HepG2 (cell line): ENCODE measurements around the gene AKR7A3. TPM values are rescaled to one million over a fixed set of nuclear protein-coding genes. Genes with fewer than 3 reads are reported as not detected.

ENCODE experiments used
- ATAC-seq: fragments of 200-7000 bp; cut with Tn5 transposase; 3 replicates; pipeline ENCODE4 v1.9.1; 2020; ENCODE audit warnings: mild to moderate bottlenecking, moderate library complexity
- BruUV-seq: library from RNA; stranded (reverse); fragments of 400-500 nt; replicated peaks from 2 replicates; lab custom pipeline; 2021; lab: Mats Ljungman, UMichigan
- CTCF ChIA-PET: fragments of 300-600 bp; formaldehyde crosslinking; extraction: SDS; loops from one replicate; lab custom pipeline; 2021; ENCODE audit warnings: low total read pairs, inconsistent platforms, low intra/inter-chr PET ratio; lab: Yijun Ruan, JAX
- POLR2A ChIA-PET: fragments of 350-600 bp; sonication (Branson Sonifier 250); formaldehyde crosslinking; loops from one replicate; lab custom pipeline; 2020; ENCODE audit warnings: antibody characterized with exemption, inconsistent platforms; lab: Yijun Ruan, JAX
- DNase-seq: peaks from one replicate; pipeline ENCODE4 v3.0.0-alpha.2; 2015; ENCODE audit warnings: low spot score
- FAIRE-seq: peaks from 3 replicates; lab custom pipeline; 2011; peaks lifted over from hg19 to GRCh38; lab: Jason Lieb, UNC
- H2AFZ ChIP-seq: one replicate; pipeline ENCODE4 v1.6.1; 2011; ENCODE audit warnings: low read length, inconsistent platforms
- H3K27ac ChIP-seq: fragments of 300-600 bp; 3 replicates; pipeline ENCODE4 v1.8.0; 2011; ENCODE audit warnings: mixed run types, mild to moderate bottlenecking, mixed read lengths, low read length, inconsistent platforms; ENCODE audit not compliant: insufficient read depth; ENCODE audit errors: extremely low read length
- H3K27me3 ChIP-seq, 2 experiments: fragments of 200-600 bp in 1 of 2; 2 replicates in 1 of 2; 3 replicates in 1 of 2; pipeline versions ENCODE4 v1.6.0 to v1.8.0; 2011; ENCODE audit warnings: low read length in 2 of 2, mild to moderate bottlenecking in 2 of 2, moderate library complexity in 2 of 2, inconsistent platforms in 1 of 2; ENCODE audit not compliant: insufficient read depth in 2 of 2, control insufficient read depth in 1 of 2
- H3K36me3 ChIP-seq, 2 experiments: fragments of 200-600 bp in 1 of 2; replicated peaks in 1 of 2; 2 replicates in 1 of 2; 3 replicates in 1 of 2; pipeline versions ENCODE4 v1.5.1 to v1.8.0; 2011; ENCODE audit warnings: low read length in 2 of 2, inconsistent platforms in 1 of 2; ENCODE audit not compliant: insufficient read depth in 2 of 2, control insufficient read depth in 1 of 2
- H3K4me1 ChIP-seq: 2 replicates; pipeline ENCODE4 v1.5.1; 2012; ENCODE audit warnings: low read length, inconsistent platforms; ENCODE audit not compliant: insufficient read depth
- H3K4me2 ChIP-seq: 2 replicates; pipeline ENCODE4 v1.6.0; 2011; ENCODE audit warnings: low read depth, low read length, inconsistent platforms
- H3K4me3 ChIP-seq, 3 experiments: fragments of 200-600 bp in 1 of 3; sonication (generic), shearing (Covaris generic) in 1 of 3; replicated peaks in 1 of 3; 2 replicates each; pipeline ENCODE4 v1.5.1; 2011 to 2016; ENCODE audit warnings: low read length in 3 of 3, inconsistent platforms in 2 of 3, low read depth in 2 of 3, mild to moderate bottlenecking in 2 of 3, control low read depth in 1 of 3, mixed read lengths in 1 of 3; ENCODE audit not compliant: insufficient read depth in 1 of 3
- H3K79me2 ChIP-seq: one replicate; pipeline ENCODE4 v1.6.1; 2011; ENCODE audit warnings: low read length, inconsistent platforms; ENCODE audit not compliant: insufficient read depth
- H3K9ac ChIP-seq: 2 replicates; pipeline ENCODE4 v1.6.0; 2011; ENCODE audit warnings: mild to moderate bottlenecking, low read depth, low read length, inconsistent platforms; ENCODE audit not compliant: insufficient read depth
- H3K9me3 ChIP-seq: 2 replicates; pipeline ENCODE4 v1.5.1; 2012; ENCODE audit warnings: mild to moderate bottlenecking, low read length
- H4K20me1 ChIP-seq: 2 replicates; pipeline ENCODE4 v1.6.0; 2011; ENCODE audit warnings: inconsistent platforms, mild to moderate bottlenecking, low read length, moderate library complexity; ENCODE audit not compliant: insufficient read depth
- FOXA1 ChIP-seq, 2 experiments: fragments of 450-650 bp in 1 of 2; sonication (generic) in 1 of 2; formaldehyde crosslinking in 1 of 2; IDR thresholded peaks; 2 replicates each; pipeline versions ENCODE4 v1.4.0 to v1.6.1; 2016 to 2020; ENCODE audit warnings: missing genetic modification reagents in 1 of 2
- HNF4G ChIP-seq, 2 experiments: sonication (generic) in 1 of 2; formaldehyde crosslinking in 1 of 2; IDR thresholded peaks; 2 replicates each; pipeline versions ENCODE4 v1.4.0 to v1.6.1; 2011 to 2020; ENCODE audit warnings: borderline replicate concordance in 2 of 2, low read depth in 2 of 2, mild to moderate bottlenecking in 2 of 2, low read length in 1 of 2, missing genetic modification reagents in 1 of 2, moderate library complexity in 1 of 2
- KLF11 ChIP-seq: IDR thresholded peaks from 2 replicates; pipeline ENCODE4 v1.6.1; 2016; ENCODE audit warnings: missing compliant biosample characterization
- NCOR1 ChIP-seq: fragments of 200-600 bp; sonication (generic); IDR thresholded peaks from 2 replicates; pipeline ENCODE4 v1.7.0; 2017; ENCODE audit warnings: antibody characterized with exemption, low read length, borderline replicate concordance
- PRMT3 ChIP-seq: sonication (generic); formaldehyde crosslinking; IDR thresholded peaks from 2 replicates; pipeline ENCODE4 v1.8.1; 2022; ENCODE audit warnings: low read depth, mild to moderate bottlenecking, moderate library complexity, missing genetic modification reagents, borderline replicate concordance
- RERE ChIP-seq: IDR thresholded peaks from 2 replicates; pipeline ENCODE4 v1.6.1; 2016; ENCODE audit warnings: low read depth, missing genetic modification reagents, missing compliant biosample characterization
- REXO4 ChIP-seq: sonication (generic); formaldehyde crosslinking; IDR thresholded peaks from 2 replicates; pipeline ENCODE4 v1.8.0; 2022; ENCODE audit warnings: missing genetic modification reagents, mild to moderate bottlenecking, borderline replicate concordance
- SATB2 ChIP-seq: sonication (generic); formaldehyde crosslinking; IDR thresholded peaks from 2 replicates; pipeline ENCODE4 v1.5.0; 2020; ENCODE audit warnings: missing genetic modification reagents
- ZNF160 ChIP-seq: sonication (generic); formaldehyde crosslinking; IDR thresholded peaks from 2 replicates; pipeline ENCODE4 v1.8.0; 2022; ENCODE audit warnings: mild to moderate bottlenecking, inconsistent platforms, missing genetic modification reagents
- ZNF232 ChIP-seq: sonication (generic); formaldehyde crosslinking; IDR thresholded peaks from 2 replicates; pipeline ENCODE4 v1.4.0; 2020; ENCODE audit warnings: missing genetic modification reagents, borderline replicate concordance
- ZNF263 ChIP-seq: sonication (generic); formaldehyde crosslinking; IDR thresholded peaks from 2 replicates; pipeline ENCODE4 v1.4.0; 2020; ENCODE audit warnings: missing genetic modification reagents
- ZNF335 ChIP-seq: sonication (generic); formaldehyde crosslinking; IDR thresholded peaks from 2 replicates; pipeline ENCODE4 v1.4.0; 2020; ENCODE audit warnings: missing genetic modification reagents
- ZNF343 ChIP-seq: sonication (generic); formaldehyde crosslinking; IDR thresholded peaks from 2 replicates; pipeline ENCODE4 v1.4.0; 2020; ENCODE audit warnings: mild to moderate bottlenecking, missing genetic modification reagents
- ZNF768 ChIP-seq: sonication (generic); formaldehyde crosslinking; IDR thresholded peaks from 2 replicates; pipeline ENCODE4 v1.4.0; 2020; ENCODE audit warnings: missing genetic modification reagents
- WGBS: methylation state at CpG from one replicate; pipeline ENCODE4 v1.1.6; 2017; ENCODE audit warnings: low lambda C conversion rate; 5-methylcytosine and 5-hydroxymethylcytosine counted together
- in situ Hi-C: cut with HindIII; loops from 2 replicates; pipeline ENCODE4 v1.10.0; 2017; ENCODE audit warnings: low pct_unique_long_range_greater_than_20kb; ENCODE audit not compliant: extremely low pct_ligation_motif_present
- intact Hi-C: fragments of 100-400 bp; cut with micrococcal nuclease; formaldehyde crosslinking; loops from one replicate; pipeline ENCODE4 v1.10.0; 2022; ENCODE audit not compliant: unreplicated experiment
- polyA plus RNA-seq, 8 experiments: library from polyadenylated mRNA; depleted of rRNA in 3 of 8; stranded (reverse) in 7 of 8; unstranded in 1 of 8; fragments of >200 nt; fragmentation: Illumina TruSeq in 4 of 8; extraction: Trizol in 4 of 8; gene quantifications; 2 replicates each; pipeline versions ENCODE4 v1.2.1 to v1.2.3, GENCODE V29; 2011 to 2016; ENCODE audit warnings: low read depth in 4 of 8, missing spikeins in 1 of 8, mixed read lengths in 1 of 8; ENCODE audit not compliant: insufficient read depth in 1 of 8
- total RNA-seq, 5 experiments: library from RNA; depleted of rRNA; stranded (reverse); fragments of >200 nt; fragmentation: Illumina TruSeq; extraction: Trizol; gene quantifications; 2 replicates each; pipeline ENCODE4 v1.2.3, GENCODE V29; 2016; ENCODE audit warnings: low read depth in 1 of 5
- TF ChIP-seq, protein P1 (sequence below): fragments of 450-650 bp; IDR thresholded peaks from 2 replicates; pipeline ENCODE4 v1.6.1; 2016
- TF ChIP-seq, protein P2 (sequence below): sonication (generic); formaldehyde crosslinking; IDR thresholded peaks from 2 replicates; pipeline ENCODE4 v1.5.0; 2020; ENCODE audit warnings: missing genetic modification reagents, mild to moderate bottlenecking, borderline replicate concordance

The AKR7A3 gene
- total and polyA plus RNA-seq, 2 of the 13 experiments (the other 11 are each of a cell fraction or from before 2014, with no cell fraction given): 0.58 to 1.00 TPM

- Histone ChIP-seq H3K27me3 (no peaks in the 10 kb centered on the region; a peak in 1 of 5 replicates), H2AFZ (no peak overlapping the region), H4K20me1 (peaks cover 4% of the 10 kb centered on the region), H3K4me1 (peaks cover 38% of the 10 kb centered on the region), H3K9me3 (no peaks in the 10 kb centered on the region), H3K4me3 (peak overlapping the region; percentile 61 to 97 (median 91)), H3K36me3 (peaks cover 2 to 18% of the 10 kb centered on the region in 2 experiments; a peak in 4 of 5 replicates), H3K79me2 (peaks cover 82% of the 10 kb centered on the region), H3K4me2 (peak overlapping the region; percentile 88), H3K9ac (peak overlapping the region; percentile 92), H3K27ac (peak overlapping the region; percentile 98)
- in situ Hi-C loops: no loop called here
- peak; percentile 56 for FAIRE-seq
- DNase-seq: peak; percentile 18
- CTCF ChIA-PET: no interaction called here
- ATAC-seq: peak; percentile 33
- WGBS: 9% methylated on average over 13 of the region's 14 CpGs
- intact Hi-C loops: no loop called here
- POLR2A ChIA-PET: interaction anchor here (1.0 to 2.2 kb wide), 9 partner anchors 10 to 71 kb away, joined by 3 to 21 read pairs (median 6); partner anchors contain the start of genes AKR7A2 and SLC66A1
- TSS peak; percentile 88 for BruUV-seq
- TF ChIP-seq NCOR1: no peak
- TF ChIP-seq, protein P1, sequence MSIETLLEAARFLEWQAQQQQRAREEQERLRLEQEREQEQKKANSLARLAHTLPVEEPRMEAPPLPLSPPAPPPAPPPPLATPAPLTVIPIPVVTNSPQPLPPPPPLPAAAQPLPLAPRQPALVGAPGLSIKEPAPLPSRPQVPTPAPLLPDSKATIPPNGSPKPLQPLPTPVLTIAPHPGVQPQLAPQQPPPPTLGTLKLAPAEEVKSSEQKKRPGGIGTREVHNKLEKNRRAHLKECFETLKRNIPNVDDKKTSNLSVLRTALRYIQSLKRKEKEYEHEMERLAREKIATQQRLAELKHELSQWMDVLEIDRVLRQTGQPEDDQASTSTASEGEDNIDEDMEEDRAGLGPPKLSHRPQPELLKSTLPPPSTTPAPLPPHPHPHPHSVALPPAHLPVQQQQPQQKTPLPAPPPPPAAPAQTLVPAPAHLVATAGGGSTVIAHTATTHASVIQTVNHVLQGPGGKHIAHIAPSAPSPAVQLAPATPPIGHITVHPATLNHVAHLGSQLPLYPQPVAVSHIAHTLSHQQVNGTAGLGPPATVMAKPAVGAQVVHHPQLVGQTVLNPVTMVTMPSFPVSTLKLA: no peak
- TF ChIP-seq REXO4 (CRISPR knock-in tag): no peak
- TF ChIP-seq ZNF263 (CRISPR knock-in tag): peak; percentile 66
- no peak for TF ChIP-seq KLF11 (CRISPR knock-in tag)
- TF ChIP-seq, protein P2, sequence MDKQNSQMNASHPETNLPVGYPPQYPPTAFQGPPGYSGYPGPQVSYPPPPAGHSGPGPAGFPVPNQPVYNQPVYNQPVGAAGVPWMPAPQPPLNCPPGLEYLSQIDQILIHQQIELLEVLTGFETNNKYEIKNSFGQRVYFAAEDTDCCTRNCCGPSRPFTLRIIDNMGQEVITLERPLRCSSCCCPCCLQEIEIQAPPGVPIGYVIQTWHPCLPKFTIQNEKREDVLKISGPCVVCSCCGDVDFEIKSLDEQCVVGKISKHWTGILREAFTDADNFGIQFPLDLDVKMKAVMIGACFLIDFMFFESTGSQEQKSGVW (CRISPR knock-in tag): no peak
- TF ChIP-seq SATB2 (CRISPR knock-in tag): no peak
- no peak for TF ChIP-seq ZNF768 (CRISPR knock-in tag)
- TF ChIP-seq ZNF232 (CRISPR knock-in tag): no peak
- TF ChIP-seq HNF4G (IDR thresholded peaks at IDR 0.05; ENCODE audit: borderline replicate concordance, low read depth, low read length): peak; percentile 16; the same call in 1 of the 2 replicates
- no peak for TF ChIP-seq HNF4G (CRISPR knock-in tag; IDR thresholded peaks at IDR 0.05; ENCODE audit: borderline replicate concordance, low read depth)
- TF ChIP-seq ZNF160: no peak
- no peak for TF ChIP-seq ZNF335 (CRISPR knock-in tag)
- no peak for TF ChIP-seq PRMT3 (CRISPR knock-in tag)
- no peak for TF ChIP-seq ZNF343
- TF ChIP-seq FOXA1 (IDR thresholded peaks at IDR 0.05): no peak
- no peak for TF ChIP-seq FOXA1 (CRISPR knock-in tag; IDR thresholded peaks at IDR 0.05)
- TF ChIP-seq RERE (CRISPR knock-in tag): no peak
Observed at GRCh38 chr1:19250629-19251304, 37.8 kb downstream of the AKR7A3 start.
